Astrocyte of the cerebellum (primary cell): ENCODE measurements around the gene RNU6-7.

Source experiments
- DNase-seq: peaks from one replicate; pipeline ENCODE4 v3.0.0-alpha.2; 2011; ENCODE audit warnings: low read depth
- H3K4me3 ChIP-seq: 2 replicates; pipeline ENCODE4 v1.5.1; 2011; ENCODE audit warnings: mild to moderate bottlenecking, low read depth, low read length, moderate library complexity
- CTCF ChIP-seq: IDR thresholded peaks from 2 replicates; pipeline ENCODE4 v1.5.1; 2012; ENCODE audit warnings: low read length, low read depth, moderate library complexity, mild to moderate bottlenecking; ENCODE audit errors: missing control alignments
- in situ Hi-C: cut with HindIII; loops from 2 replicates; pipeline ENCODE4 v1.10.0; 2017; ENCODE audit warnings: low sequenced_read_pairs

RNU6-7 gene

GRCh38 chr14:32201816-32202490 lies at the start of gene RNU6-7:
Gene RNU6-7 (plus strand): TSS chr14:32202045.
- H3K4me3 ChIP-seq, result peak within 1 kb of the TSS; percentile 64
- in situ Hi-C loops, result no loop called here
- no peak for DNase-seq
- no peak for TF ChIP-seq CTCF

GRCh38 chr14:32166029-32166428 lies 35.8 kb upstream of the RNU6-7 start:
- H3K4me3 ChIP-seq, result no peak overlapping the region
- in situ Hi-C loops, result no loop called here
- no peak for DNase-seq
- TF ChIP-seq CTCF, result no peak

- in situ Hi-C loops, result no loop called here
- DNase-seq, result no peak
- no peak overlapping the region for H3K4me3 ChIP-seq
- no peak for TF ChIP-seq CTCF
Observed at GRCh38 chr14:32166924-32167323, 34.9 kb upstream of the RNU6-7 start.

GRCh38 chr14:32167907-32168306 lies 33.9 kb upstream of the RNU6-7 start:
- TF ChIP-seq CTCF, result no peak
- H3K4me3 ChIP-seq, result no peak overlapping the region
- in situ Hi-C loops, result no loop called here
- DNase-seq, result no peak

- no peak for TF ChIP-seq CTCF
- no peak overlapping the region for H3K4me3 ChIP-seq
- in situ Hi-C loops, result no loop called here
- DNase-seq, result no peak
Observed at GRCh38 chr14:32169191-32169590, 32.7 kb upstream of the RNU6-7 start.

- H3K4me3 ChIP-seq, result no peak overlapping the region
- in situ Hi-C loops, result no loop called here
- DNase-seq, result no peak
- TF ChIP-seq CTCF, result no peak
Observed at GRCh38 chr14:32171469-32171868, 30.4 kb upstream of the RNU6-7 start.
